ENCODE data around the gene RASA2. TPM values are rescaled to one million over a fixed set of nuclear protein-coding genes. Genes with fewer than 3 reads are reported as not detected.

Gene RASA2
- total and polyA plus RNA-seq, 11 donors: 2.0 to 12.3 (median 3.4) TPM

GRCh38 chr3:141448606-141449220 lies 38.1 kb upstream of the RASA2 start:
- Histone ChIP-seq H3K9me3 (no peaks in the 10 kb centered on the region), H3K36me3 (peaks cover 0 to 52% (median 41%) of the 10 kb centered on the region in 9 donors), H3K27me3 (no peaks in the 10 kb centered on the region), H3K4me1 (peaks cover 0 to 72% (median 35%) of the 10 kb centered on the region in 12 donors), H3K27ac (peak overlapping the region in 6 of 12 donors; percentile 9 to 55 (median 36)), H3K4me3 (no peak overlapping the region)
- intact Hi-C loops (cut with DNase I): loop anchor here in 1 of 10 donors (5.0 kb wide), 1 partner anchor 36 kb away; no protein-coding TSS in a partner anchor
- DNase-seq: no peak
- 67 to 74% (median 73%) methylated on average over 6 of the region's 6 CpGs for WGBS, 4 donors
- TF ChIP-seq CTCF (IDR thresholded peaks at IDR 0.05): no peak
- no peak for TF ChIP-seq POLR2A (IDR thresholded peaks at IDR 0.05)
- no peak for ATAC-seq

- Histone ChIP-seq H3K9me3 (no peaks in the 10 kb centered on the region), H3K4me3 (no peak overlapping the region), H3K27me3 (no peaks in the 10 kb centered on the region), H3K36me3 (peaks cover 0 to 45% (median 34%) of the 10 kb centered on the region in 9 donors), H3K27ac (peak overlapping the region in 7 of 12 donors; percentile 3 to 55 (median 16)), H3K4me1 (peaks cover 0 to 68% (median 31%) of the 10 kb centered on the region in 12 donors)
- DNase-seq (no peak), ATAC-seq (no peak)
- intact Hi-C loops (cut with DNase I): loop anchor here in 1 of 10 donors (5.0 kb wide), 1 partner anchor 37 kb away; no protein-coding TSS in a partner anchor
- no peak for TF ChIP-seq CTCF (IDR thresholded peaks at IDR 0.05)
- no peak for TF ChIP-seq POLR2A (IDR thresholded peaks at IDR 0.05)
- 55 to 63% (median 60%) methylated on average over 6 of the region's 6 CpGs for WGBS, 4 donors
These were observed 37.4 kb upstream of the RASA2 start for GRCh38 chr3:141449424-141449823.

- Histone ChIP-seq H3K9me3 (no peaks in the 10 kb centered on the region), H3K4me3 (no peak overlapping the region), H3K4me1 (peaks cover 0 to 69% (median 29%) of the 10 kb centered on the region in 12 donors), H3K27ac (peak overlapping the region in 5 of 12 donors; percentile 0 to 35 (median 15)), H3K36me3 (peaks cover 0 to 31% (median 19%) of the 10 kb centered on the region in 9 donors), H3K27me3 (no peaks in the 10 kb centered on the region)
- ATAC-seq (peak in 2 of 4 donors; percentile 17 to 48), DNase-seq (no peak)
- WGBS, 4 donors: 70 to 79% (median 74%) methylated on average over 8 of the region's 8 CpGs
- intact Hi-C loops (cut with DNase I): loop anchor here in 6 of 10 donors (1.0 to 10.0 kb wide), 4 partner anchors 90 to 216 kb away; partner anchors contain the start of gene PXYLP1 (in 4 of the 6)
- TF ChIP-seq POLR2A (IDR thresholded peaks at IDR 0.05) (no peak), CTCF (IDR thresholded peaks at IDR 0.05) (no peak)
These were observed 36.0 kb upstream of the RASA2 start for GRCh38 chr3:141450727-141451375.

GRCh38 chr3:141452045-141452444 lies 34.8 kb upstream of the RASA2 start:
- TF ChIP-seq CTCF (IDR thresholded peaks at IDR 0.05): peak; percentile 55 to 89 (median 76)
- TF ChIP-seq POLR2A (IDR thresholded peaks at IDR 0.05): no peak
- Histone ChIP-seq H3K4me3 (no peak overlapping the region), H3K27ac (peak overlapping the region in 5 of 12 donors; percentile 17 to 66 (median 19)), H3K4me1 (peaks cover 0 to 60% (median 29%) of the 10 kb centered on the region in 12 donors), H3K36me3 (peaks cover 0 to 19% (median 7%) of the 10 kb centered on the region in 9 donors), H3K27me3 (no peaks in the 10 kb centered on the region), H3K9me3 (no peaks in the 10 kb centered on the region)
- DNase-seq: no peak
- intact Hi-C loops (cut with DNase I): loop anchor here (1.0 to 10.0 kb wide), 8 partner anchors 89 to 217 kb away; partner anchors contain the start of gene PXYLP1 (in 4 of the 10)
- peak; percentile 67 to 78 (median 72) for ATAC-seq
